CD1c-positive myeloid dendritic cell (primary cell): ENCODE results near the gene MEF2D.

Experiments
- DNase-seq: peaks from one replicate; pipeline ENCODE4 v3.0.0-alpha.2; 2016; ENCODE audit errors: extremely low spot score

The MEF2D gene

GRCh38 chr1:156500543-156500792, at the start of gene MEF2D:
Gene MEF2D, minus strand, starts transcription at chr1:156500775. Its CDS starts 17,483 bp downstream, at chr1:156483292.
- no peak for DNase-seq

DNA sequence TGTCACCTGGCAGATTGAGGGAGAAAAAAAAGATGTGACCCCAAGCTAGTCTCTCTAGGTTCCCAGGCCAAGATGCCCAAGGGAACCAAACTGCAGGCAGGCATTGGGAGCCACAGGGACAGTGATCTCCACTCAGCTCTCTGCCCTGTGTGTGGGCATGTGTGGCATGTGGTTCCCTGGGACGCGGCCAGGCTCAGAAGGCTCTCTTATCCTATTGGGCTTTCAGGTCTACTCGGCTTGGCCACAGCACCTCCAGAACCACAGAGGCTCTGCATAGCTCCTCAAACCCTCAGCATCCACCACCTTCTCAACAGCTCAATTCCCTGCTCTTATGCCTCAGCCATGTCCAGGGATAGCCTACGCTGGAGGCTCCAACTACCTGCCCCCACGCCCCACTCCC, 49.8 kb upstream of the MEF2D start:
- DNase-seq, result no peak

DNA sequence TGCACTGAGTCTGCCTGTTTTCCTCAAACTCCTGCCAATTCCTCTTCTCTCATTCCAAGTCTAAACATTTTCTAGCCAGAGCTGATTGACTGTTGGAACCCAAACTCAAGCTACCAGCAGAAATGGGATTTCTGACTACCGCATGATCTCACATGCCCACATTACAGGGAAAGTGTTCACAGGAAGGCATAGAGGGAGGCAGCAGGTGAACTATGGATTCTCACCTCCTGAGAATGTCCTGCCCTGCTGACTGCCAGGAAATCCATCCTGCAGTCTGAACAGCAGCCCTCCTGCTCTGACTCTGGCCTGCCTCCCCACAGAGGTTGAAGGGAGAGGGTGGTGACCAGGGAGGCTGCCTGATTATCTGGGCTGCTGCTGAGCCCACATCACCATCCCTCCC, 49.3 kb upstream of the MEF2D start:
- DNase-seq, result no peak

DNA sequence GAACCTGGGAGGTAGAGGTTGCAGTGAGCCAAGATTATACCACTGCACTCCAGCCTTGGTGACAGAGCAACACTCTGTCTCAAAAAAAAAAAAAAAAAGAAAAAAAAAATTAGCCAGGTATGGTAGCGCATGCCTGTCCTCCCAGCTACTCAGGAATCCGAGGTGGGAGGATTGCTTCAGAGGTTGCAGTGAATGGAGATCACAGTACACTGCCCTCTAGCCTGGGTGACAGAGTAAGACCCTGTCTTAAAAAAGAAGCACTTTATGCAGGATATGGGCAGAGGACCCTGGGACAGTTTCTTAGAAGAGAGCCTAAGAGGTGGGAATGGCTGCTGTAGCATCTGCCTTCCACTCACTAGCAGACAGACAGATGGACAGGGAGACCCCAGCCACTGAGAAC, 48.8 kb upstream of the MEF2D start:
- no peak for DNase-seq

- no peak for DNase-seq
These were observed 47.4 kb upstream of the MEF2D start for GRCh38 chr1:156547982-156548381.

GRCh38 chr1:156547434-156547833, 46.9 kb upstream of the MEF2D start:
- DNase-seq, result no peak

DNA sequence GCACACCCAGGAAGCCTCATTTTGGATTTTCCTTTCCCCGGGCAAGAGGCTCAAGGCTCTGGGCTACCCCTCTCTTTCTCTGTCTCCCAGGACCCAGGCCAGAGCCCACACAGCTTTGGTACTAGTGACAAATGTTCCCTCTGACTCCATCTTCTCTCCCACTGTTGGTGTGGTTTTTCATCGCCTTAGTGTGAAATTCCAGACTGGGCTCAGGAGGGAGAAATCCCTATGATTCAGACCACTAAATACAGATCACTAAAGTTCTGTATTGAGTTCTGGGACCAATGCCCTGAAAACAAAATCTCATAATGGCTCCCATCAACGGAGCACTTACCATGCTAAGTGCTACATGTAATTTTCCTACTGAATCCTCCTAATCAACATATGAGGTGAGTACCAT, 45.7 kb upstream of the MEF2D start:
- no peak for DNase-seq

- no peak for DNase-seq
These were observed 44.1 kb upstream of the MEF2D start for GRCh38 chr1:156544592-156545102.

GRCh38 chr1:156543066-156543465, 42.5 kb upstream of the MEF2D start:
- DNase-seq, result no peak

GRCh38 chr1:156540955-156541354, 40.4 kb upstream of the MEF2D start:
- peak; percentile 53 for DNase-seq

DNA sequence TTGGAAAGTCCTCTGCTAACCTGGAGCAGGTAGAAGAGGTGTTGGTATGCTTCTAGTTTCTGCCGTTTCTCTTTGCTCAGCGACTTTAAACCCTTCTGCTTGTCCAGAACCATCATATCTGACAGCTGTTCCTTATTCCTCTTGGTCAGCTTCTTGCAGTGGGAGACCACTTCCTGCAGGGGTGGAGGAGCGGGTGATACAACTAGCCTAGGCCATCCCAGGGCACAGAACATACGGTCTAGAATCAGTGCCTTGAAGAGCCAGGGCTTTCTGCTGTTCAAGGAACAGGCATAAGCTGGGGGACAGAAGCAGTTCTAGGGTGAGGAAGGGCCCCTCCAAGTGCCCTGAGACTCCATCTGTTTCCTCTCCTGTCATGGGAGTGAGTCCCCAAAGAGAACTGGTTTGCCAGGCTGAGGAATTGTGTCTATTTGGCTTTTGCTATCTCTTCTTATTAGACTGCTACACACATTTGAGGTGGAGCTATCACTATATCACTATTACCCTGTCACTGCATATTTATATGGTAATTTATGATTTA, 39.3 kb upstream of the MEF2D start:
- DNase-seq, result peak; percentile 34

- no peak for DNase-seq
These were observed 38.3 kb upstream of the MEF2D start for GRCh38 chr1:156538711-156539440.

DNA sequence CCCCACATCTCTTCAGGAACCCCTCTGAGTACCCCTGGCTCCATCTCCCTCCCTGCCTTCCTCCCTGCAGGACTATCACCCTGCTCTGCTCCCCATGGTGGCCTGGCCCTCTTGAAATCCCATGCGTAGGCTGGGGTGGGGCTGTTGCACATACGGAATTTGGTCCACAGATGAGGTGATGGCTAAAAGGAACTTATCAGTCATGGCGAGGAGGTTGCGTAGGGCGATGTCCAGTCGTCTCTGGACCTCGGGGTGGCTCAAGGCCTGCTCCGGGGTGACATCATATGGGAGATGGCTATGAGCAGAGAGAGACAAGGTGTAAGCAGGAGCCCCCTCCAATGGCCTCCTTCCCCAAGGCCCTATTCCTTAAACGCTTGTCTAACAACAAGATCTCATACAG, 36.5 kb upstream of the MEF2D start:
- no peak for DNase-seq

GRCh38 chr1:156534424-156535060, 34.0 kb upstream of the MEF2D start:
- no peak for DNase-seq

- DNase-seq, result no peak
These were observed 33.1 kb upstream of the MEF2D start for GRCh38 chr1:156533568-156534220.

DNA sequence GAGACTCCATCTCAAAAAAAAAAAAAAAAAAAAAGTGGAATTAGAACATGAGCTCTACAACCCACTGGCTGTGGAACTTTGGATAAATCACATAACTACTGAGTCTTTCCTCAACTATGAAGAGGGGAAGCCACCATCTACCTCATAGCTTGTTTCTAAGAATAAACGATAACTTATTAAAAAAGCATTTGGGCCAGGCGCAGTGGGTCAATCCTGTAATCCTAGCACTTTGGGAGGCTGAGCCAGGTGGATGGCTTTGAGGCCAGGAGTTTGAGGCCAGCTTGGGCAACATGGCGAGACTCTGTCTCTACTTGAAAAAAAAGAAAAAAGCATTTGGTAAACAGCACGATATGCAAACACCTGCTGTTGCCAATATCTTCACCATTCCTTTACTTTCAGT, 31.8 kb upstream of the MEF2D start:
- no peak for DNase-seq

DNA sequence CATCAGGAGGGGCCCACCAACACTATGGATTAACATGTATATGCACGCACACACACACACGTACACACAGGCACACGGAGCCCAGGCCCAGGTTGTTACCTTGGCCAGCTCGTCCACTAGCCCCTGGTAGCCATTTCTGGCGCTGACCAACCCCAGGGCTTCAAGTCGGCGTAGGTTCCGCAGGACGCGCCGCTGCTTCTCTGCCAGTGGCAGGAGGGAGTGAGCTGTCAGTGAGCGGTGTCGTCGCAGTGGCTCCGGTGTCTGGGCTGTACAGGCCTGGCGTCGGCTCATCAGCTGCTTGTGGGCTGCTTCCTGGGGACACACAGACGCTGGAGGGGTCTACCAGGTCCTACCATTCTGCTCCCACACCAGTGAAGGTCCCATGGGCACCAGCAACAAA, 29.4 kb upstream of the MEF2D start:
- DNase-seq, result no peak

GRCh38 chr1:156528875-156529425, 28.4 kb upstream of the MEF2D start:
- no peak for DNase-seq

DNA sequence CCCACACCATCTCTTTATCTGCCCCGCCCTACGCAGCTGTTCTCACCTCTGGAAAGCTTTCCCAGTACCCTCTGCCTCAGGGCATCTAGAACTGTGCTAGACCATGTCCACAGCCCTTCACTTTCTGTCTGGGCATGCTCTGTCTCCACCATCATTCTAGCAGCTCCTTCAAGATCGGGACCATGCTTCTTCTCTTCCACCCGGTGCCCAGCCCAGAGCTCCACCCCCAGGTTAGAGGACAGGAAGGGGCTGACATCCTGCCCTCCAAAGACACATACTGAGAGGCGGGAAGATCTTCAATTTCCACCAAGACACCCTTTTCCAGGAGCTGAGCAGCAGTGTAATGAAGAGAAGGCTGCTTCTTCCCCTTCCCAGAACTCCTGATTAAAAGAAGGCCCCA, 27.7 kb upstream of the MEF2D start:
- no peak for DNase-seq

GRCh38 chr1:156527584-156527983, 27.0 kb upstream of the MEF2D start:
- no peak for DNase-seq

- no peak for DNase-seq
These were observed 25.4 kb upstream of the MEF2D start for GRCh38 chr1:156525856-156526489.

- DNase-seq, result peak; percentile 50
These were observed 24.5 kb upstream of the MEF2D start for GRCh38 chr1:156525071-156525501.
